HEK293 (cell line): ENCODE data around the gene RGS9BP.

Source experiments
- CTCF ChIA-PET: fragments of 350-600 bp; formaldehyde crosslinking; extraction: SDS; loops from one replicate; lab custom pipeline; 2021; ENCODE audit warnings: antibody characterized with exemption; lab: Yijun Ruan, JAX
- POLR2A ChIA-PET: fragments of 300-600 bp; formaldehyde crosslinking; extraction: SDS; loops from one replicate; lab custom pipeline; 2020; ENCODE audit warnings: antibody characterized with exemption, inconsistent platforms; lab: Yijun Ruan, JAX
- H3K27ac ChIP-seq: fragments of 200-500 bp; sonication (Bioruptor generic); 2 replicates; pipeline ENCODE4 v1.5.1; 2014; ENCODE audit warnings: low read depth, low read length, control low read depth, inconsistent platforms; ENCODE audit errors: extremely low read depth
- H3K36me3 ChIP-seq, 2 experiments: fragments of 200-500 bp in 1 of 2; sonication (Bioruptor generic) in 1 of 2; 1 replicate in 1 of 2; 2 replicates in 1 of 2; pipeline ENCODE4 v1.5.1; 2014 to 2017; ENCODE audit warnings: inconsistent platforms in 2 of 2, low read length in 2 of 2; ENCODE audit not compliant: control insufficient read depth in 2 of 2, insufficient read depth in 1 of 2
- H3K4me1 ChIP-seq: fragments of 200-500 bp; sonication (Bioruptor generic); 2 replicates; pipeline ENCODE4 v1.5.1; 2014; ENCODE audit warnings: mild to moderate bottlenecking, low read length, inconsistent platforms; ENCODE audit not compliant: control insufficient read depth, insufficient read depth
- H3K4me3 ChIP-seq: 2 replicates; pipeline ENCODE4 v1.5.1; 2011; ENCODE audit warnings: low read depth, mild to moderate bottlenecking, control low read depth, low read length, moderate library complexity
- H3K9me3 ChIP-seq: fragments of 200-500 bp; sonication (Bioruptor generic); 2 replicates; pipeline ENCODE4 v1.5.1; 2014; ENCODE audit warnings: low read depth, low read length, inconsistent platforms; ENCODE audit not compliant: control insufficient read depth, insufficient read depth
- HOXD13 ChIP-seq: sonication (generic); formaldehyde crosslinking; IDR thresholded peaks from 2 replicates; pipeline ENCODE4 v1.8.0; 2022; ENCODE audit warnings: missing genetic modification reagents, borderline replicate concordance
- OVOL3 ChIP-seq: fragments of 450-650 bp; formaldehyde crosslinking; IDR thresholded peaks from 2 replicates; pipeline ENCODE4 v1.5.1; 2016; ENCODE audit warnings: missing biosample characterization, missing genetic modification characterization
- SP7 ChIP-seq: fragments of 450-650 bp; formaldehyde crosslinking; IDR thresholded peaks from 2 replicates; pipeline ENCODE4 v1.5.1; 2016; ENCODE audit warnings: missing biosample characterization, missing genetic modification characterization
- ZBTB1 ChIP-seq: fragments of 450-650 bp; formaldehyde crosslinking; IDR thresholded peaks from 2 replicates; pipeline ENCODE4 v1.5.1; 2016; ENCODE audit warnings: missing biosample characterization, missing genetic modification characterization
- ZFHX2 ChIP-seq: fragments of 450-650 bp; formaldehyde crosslinking; conservative IDR thresholded peaks from 2 replicates; pipeline ENCODE4 v1.5.1; 2016; ENCODE audit warnings: missing biosample characterization, missing genetic modification characterization
- ZIC2 ChIP-seq: fragments of 450-650 bp; formaldehyde crosslinking; IDR thresholded peaks from 2 replicates; pipeline ENCODE4 v1.5.1; 2016; ENCODE audit warnings: missing biosample characterization, missing genetic modification characterization
- ZNF114 ChIP-seq: fragments of 450-650 bp; formaldehyde crosslinking; IDR thresholded peaks from 2 replicates; pipeline ENCODE4 v1.5.0; 2017; ENCODE audit warnings: missing biosample characterization, missing genetic modification characterization
- ZNF132 ChIP-seq: fragments of 450-650 bp; formaldehyde crosslinking; IDR thresholded peaks from 2 replicates; pipeline ENCODE4 v1.5.1; 2017; ENCODE audit warnings: missing biosample characterization, missing genetic modification characterization, borderline replicate concordance
- ZNF146 ChIP-seq: fragments of 450-650 bp; formaldehyde crosslinking; IDR thresholded peaks from 2 replicates; pipeline ENCODE4 v1.5.1; 2016; ENCODE audit warnings: missing biosample characterization, missing genetic modification characterization
- ZNF2 ChIP-seq: fragments of 450-650 bp; formaldehyde crosslinking; IDR thresholded peaks from 2 replicates; pipeline ENCODE4 v1.5.1; 2016; ENCODE audit warnings: missing biosample characterization, missing genetic modification characterization
- ZNF341 ChIP-seq: fragments of 450-650 bp; formaldehyde crosslinking; IDR thresholded peaks from 2 replicates; pipeline ENCODE4; 2016; ENCODE audit warnings: low read depth, missing biosample characterization, missing genetic modification characterization
- ZNF366 ChIP-seq: fragments of 450-650 bp; formaldehyde crosslinking; conservative IDR thresholded peaks from 2 replicates; pipeline ENCODE4 v1.5.1; 2016; ENCODE audit warnings: missing biosample characterization, missing genetic modification characterization
- ZNF423 ChIP-seq: fragments of 450-650 bp; formaldehyde crosslinking; IDR thresholded peaks from 2 replicates; pipeline ENCODE4 v1.5.1; 2016; ENCODE audit warnings: missing biosample characterization, missing genetic modification characterization
- ZNF501 ChIP-seq: fragments of 450-650 bp; formaldehyde crosslinking; IDR thresholded peaks from 2 replicates; pipeline ENCODE4 v1.5.1; 2016; ENCODE audit warnings: missing biosample characterization, missing genetic modification characterization
- ZNF596 ChIP-seq: fragments of 450-650 bp; IDR thresholded peaks from 2 replicates; pipeline ENCODE4 v1.5.0; 2018; ENCODE audit warnings: missing biosample characterization, mild to moderate bottlenecking, missing genetic modification characterization, moderate library complexity
- ZNF626 ChIP-seq: fragments of 450-650 bp; sonication (Bioruptor Pico); formaldehyde crosslinking; IDR thresholded peaks from 2 replicates; pipeline ENCODE4 v1.5.1; 2018; ENCODE audit warnings: missing biosample characterization, missing genetic modification characterization, inconsistent platforms
- ZNF654 ChIP-seq: fragments of 450-650 bp; formaldehyde crosslinking; IDR thresholded peaks from 2 replicates; pipeline ENCODE4 v1.5.1; 2016; ENCODE audit warnings: low read depth, missing biosample characterization, missing genetic modification characterization
- ZNF747 ChIP-seq: fragments of 450-650 bp; formaldehyde crosslinking; IDR thresholded peaks from 2 replicates; pipeline ENCODE4 v1.5.1; 2016; ENCODE audit warnings: missing biosample characterization, missing genetic modification characterization
- ZNF768 ChIP-seq: fragments of 450-650 bp; formaldehyde crosslinking; IDR thresholded peaks from 2 replicates; pipeline ENCODE4 v1.5.1; 2018; ENCODE audit warnings: missing biosample characterization, mild to moderate bottlenecking, missing genetic modification characterization
- TF ChIP-seq, protein P1 (sequence below): fragments of 450-650 bp; formaldehyde crosslinking; IDR thresholded peaks from 2 replicates; pipeline ENCODE4 v1.5.1; 2016; ENCODE audit warnings: missing biosample characterization, missing genetic modification characterization
- TF ChIP-seq, protein P2 (sequence below): fragments of 450-650 bp; formaldehyde crosslinking; IDR thresholded peaks from 2 replicates; pipeline ENCODE4 v1.5.1; 2016; ENCODE audit warnings: missing biosample characterization, missing genetic modification characterization

The RGS9BP gene

DNA sequence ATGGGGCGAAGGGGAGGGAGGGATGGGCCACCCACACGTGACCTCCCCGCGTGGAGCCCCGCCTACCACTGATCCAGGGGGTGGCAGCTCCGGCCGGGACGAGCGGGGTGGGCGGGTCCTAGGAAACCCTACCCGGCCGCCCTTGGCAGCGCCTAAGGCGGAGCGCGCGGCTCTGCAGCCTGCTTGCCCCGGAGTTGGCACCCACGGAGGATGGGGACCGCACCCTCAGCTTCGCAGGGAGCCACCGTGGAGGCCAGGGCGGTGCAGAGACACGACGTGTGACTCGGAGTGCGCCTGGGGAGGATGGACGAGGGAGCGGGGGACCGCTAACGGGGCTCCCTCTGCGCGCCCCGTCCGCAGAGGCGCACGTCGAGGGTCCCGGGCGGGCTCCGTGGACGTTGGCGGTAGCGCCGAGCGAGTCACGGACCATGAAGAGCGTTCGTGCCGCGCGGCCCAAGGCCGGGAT lies at the start of gene RGS9BP (continued):
- TF ChIP-seq ZFHX2 (tag by site-specific recombination) (peak; percentile 87), SP7 (tag by site-specific recombination) (peak; percentile 64; the same call in 1 of the 2 replicates), OVOL3 (tag by site-specific recombination) (no peak), ZNF747 (tag by site-specific recombination) (no peak), ZNF626 (tag by site-specific recombination) (no peak), ZNF501 (tag by site-specific recombination) (peak; percentile 66; the same call in 1 of the 2 replicates), ZNF596 (0 out of 2 replicates have a peak, but pooled peaks have one; percentile 56), ZBTB1 (tag by site-specific recombination) (0 out of 2 replicates have a peak, but pooled peaks have one; percentile 6), ZNF423 (peak; percentile 55; the same call in 1 of the 2 replicates), ZNF2 (tag by site-specific recombination) (peak; percentile 56; the same call in 1 of the 2 replicates), ZNF341 (tag by site-specific recombination) (peak; percentile 97)
- TF ChIP-seq, protein P1, sequence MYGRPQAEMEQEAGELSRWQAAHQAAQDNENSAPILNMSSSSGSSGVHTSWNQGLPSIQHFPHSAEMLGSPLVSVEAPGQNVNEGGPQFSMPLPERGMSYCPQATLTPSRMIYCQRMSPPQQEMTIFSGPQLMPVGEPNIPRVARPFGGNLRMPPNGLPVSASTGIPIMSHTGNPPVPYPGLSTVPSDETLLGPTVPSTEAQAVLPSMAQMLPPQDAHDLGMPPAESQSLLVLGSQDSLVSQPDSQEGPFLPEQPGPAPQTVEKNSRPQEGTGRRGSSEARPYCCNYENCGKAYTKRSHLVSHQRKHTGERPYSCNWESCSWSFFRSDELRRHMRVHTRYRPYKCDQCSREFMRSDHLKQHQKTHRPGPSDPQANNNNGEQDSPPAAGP (tag by site-specific recombination) = peak; percentile 24; the same call in 1 of the 2 replicates
- TF ChIP-seq, protein P2, sequence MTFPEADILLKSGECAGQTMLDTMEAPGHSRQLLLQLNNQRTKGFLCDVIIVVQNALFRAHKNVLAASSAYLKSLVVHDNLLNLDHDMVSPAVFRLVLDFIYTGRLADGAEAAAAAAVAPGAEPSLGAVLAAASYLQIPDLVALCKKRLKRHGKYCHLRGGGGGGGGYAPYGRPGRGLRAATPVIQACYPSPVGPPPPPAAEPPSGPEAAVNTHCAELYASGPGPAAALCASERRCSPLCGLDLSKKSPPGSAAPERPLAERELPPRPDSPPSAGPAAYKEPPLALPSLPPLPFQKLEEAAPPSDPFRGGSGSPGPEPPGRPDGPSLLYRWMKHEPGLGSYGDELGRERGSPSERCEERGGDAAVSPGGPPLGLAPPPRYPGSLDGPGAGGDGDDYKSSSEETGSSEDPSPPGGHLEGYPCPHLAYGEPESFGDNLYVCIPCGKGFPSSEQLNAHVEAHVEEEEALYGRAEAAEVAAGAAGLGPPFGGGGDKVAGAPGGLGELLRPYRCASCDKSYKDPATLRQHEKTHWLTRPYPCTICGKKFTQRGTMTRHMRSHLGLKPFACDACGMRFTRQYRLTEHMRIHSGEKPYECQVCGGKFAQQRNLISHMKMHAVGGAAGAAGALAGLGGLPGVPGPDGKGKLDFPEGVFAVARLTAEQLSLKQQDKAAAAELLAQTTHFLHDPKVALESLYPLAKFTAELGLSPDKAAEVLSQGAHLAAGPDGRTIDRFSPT (tag by site-specific recombination) = peak; percentile 89

DNA sequence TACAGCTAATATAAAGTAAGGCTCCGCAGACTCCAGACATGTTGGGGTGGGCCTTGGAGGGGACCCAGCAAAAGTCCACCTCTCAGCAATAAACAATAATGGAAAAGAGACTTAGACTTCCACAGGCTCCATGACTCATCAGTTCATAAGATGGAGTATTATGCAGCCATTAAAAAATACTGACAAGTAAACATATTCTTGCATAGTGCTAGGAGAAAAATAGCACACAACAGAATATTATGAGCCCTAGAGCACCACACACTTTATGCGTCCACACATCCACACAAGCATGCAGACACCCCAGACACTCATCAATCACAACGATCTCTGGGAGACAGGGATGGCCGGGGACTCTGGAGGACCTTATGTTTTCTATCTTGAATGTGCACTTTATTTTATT lies 48.7 kb upstream of the RGS9BP start:
- H3K36me3 ChIP-seq = peaks cover 67 to 90% of the 10 kb centered on the region in 2 experiments
- CTCF ChIA-PET = interaction anchor here (1.2 kb wide), 1 partner anchor 11 kb away, joined by 3 read pairs; no protein-coding TSS in a partner anchor

DNA sequence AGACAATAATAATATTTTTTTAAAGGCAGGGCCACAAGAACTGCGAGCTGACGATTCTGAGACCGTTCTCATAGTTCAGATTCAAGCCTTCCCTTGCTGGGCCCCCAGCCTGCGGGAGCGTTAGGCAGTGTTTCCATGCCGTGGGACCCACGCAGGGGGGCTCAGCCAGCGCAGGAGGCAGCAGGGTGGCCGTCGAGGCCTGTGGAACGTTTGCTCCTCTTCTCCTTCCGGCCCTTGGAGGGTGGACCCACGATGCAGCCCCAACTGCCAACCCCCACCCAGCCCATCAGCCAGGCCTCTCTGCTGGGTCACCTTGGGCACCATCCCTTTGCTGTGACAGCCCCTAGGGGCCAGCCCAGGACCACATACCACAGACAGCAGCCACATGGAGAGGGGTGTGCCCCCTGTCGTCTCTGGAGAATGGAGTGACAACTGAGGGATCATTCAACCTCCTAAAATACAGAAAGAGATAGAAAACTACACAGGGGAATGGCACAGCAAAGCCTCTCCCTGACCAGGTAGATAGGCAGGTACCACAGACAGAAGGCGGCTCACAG lies 47.9 kb upstream of the RGS9BP start:
- peaks cover 62 to 86% of the 10 kb centered on the region in 2 experiments for H3K36me3 ChIP-seq
- TF ChIP-seq ZNF114 = no peak
- TF ChIP-seq ZIC2 (tag by site-specific recombination) = 0 out of 2 replicates have a peak, but pooled peaks have one; percentile 8
- TF ChIP-seq HOXD13 (CRISPR knock-in tag) = no peak
- no peak for TF ChIP-seq ZNF366 (tag by site-specific recombination)
- H3K4me3 ChIP-seq = no peak overlapping the region
- no peaks in the 10 kb centered on the region for H3K9me3 ChIP-seq
- H3K4me1 ChIP-seq = no peaks in the 10 kb centered on the region
- ChIA-PET POLR2A (interaction anchor here (0.6 kb wide), 1 partner anchor 526 kb away, joined by 3 read pairs; no protein-coding TSS in a partner anchor), CTCF (no interaction called here)
- no peak overlapping the region for H3K27ac ChIP-seq

More for the DNA sequence above, 48.7 kb upstream of the RGS9BP start:
- Histone ChIP-seq H3K4me3 (no peak overlapping the region), H3K9me3 (no peaks in the 10 kb centered on the region)
- TF ChIP-seq ZNF146 (peak; percentile 90), ZNF654 (no peak), ZNF768 (tag by site-specific recombination) (no peak), ZNF132 (tag by site-specific recombination) (no peak)
- TF ChIP-seq, all 188 proteins: peak for 1
- H3K27ac ChIP-seq = no peak overlapping the region
- no peaks in the 10 kb centered on the region for H3K4me1 ChIP-seq
- POLR2A ChIA-PET = interaction anchor here (0.6 kb wide), 1 partner anchor 527 kb away, joined by 3 read pairs; no protein-coding TSS in a partner anchor
